GM18909 (cell line): ENCODE measurements around the gene NAT10.

Experiments
- ATAC-seq: cut with Tn5 transposase; IDR thresholded peaks from one replicate; pipeline ENCODE4 v1.9.1; 2021; ENCODE audit warnings: mild to moderate bottlenecking; ENCODE audit not compliant: unreplicated experiment, poor library complexity

Gene NAT10

GRCh38 chr11:34165786-34166555 is 60.5 kb downstream of the NAT10 start:
- ATAC-seq: no peak

GRCh38 chr11:34166806-34167740 is 61.6 kb downstream of the NAT10 start:
- no peak for ATAC-seq

GRCh38 chr11:34167961-34168360 is 62.5 kb downstream of the NAT10 start:
- ATAC-seq: no peak

DNA sequence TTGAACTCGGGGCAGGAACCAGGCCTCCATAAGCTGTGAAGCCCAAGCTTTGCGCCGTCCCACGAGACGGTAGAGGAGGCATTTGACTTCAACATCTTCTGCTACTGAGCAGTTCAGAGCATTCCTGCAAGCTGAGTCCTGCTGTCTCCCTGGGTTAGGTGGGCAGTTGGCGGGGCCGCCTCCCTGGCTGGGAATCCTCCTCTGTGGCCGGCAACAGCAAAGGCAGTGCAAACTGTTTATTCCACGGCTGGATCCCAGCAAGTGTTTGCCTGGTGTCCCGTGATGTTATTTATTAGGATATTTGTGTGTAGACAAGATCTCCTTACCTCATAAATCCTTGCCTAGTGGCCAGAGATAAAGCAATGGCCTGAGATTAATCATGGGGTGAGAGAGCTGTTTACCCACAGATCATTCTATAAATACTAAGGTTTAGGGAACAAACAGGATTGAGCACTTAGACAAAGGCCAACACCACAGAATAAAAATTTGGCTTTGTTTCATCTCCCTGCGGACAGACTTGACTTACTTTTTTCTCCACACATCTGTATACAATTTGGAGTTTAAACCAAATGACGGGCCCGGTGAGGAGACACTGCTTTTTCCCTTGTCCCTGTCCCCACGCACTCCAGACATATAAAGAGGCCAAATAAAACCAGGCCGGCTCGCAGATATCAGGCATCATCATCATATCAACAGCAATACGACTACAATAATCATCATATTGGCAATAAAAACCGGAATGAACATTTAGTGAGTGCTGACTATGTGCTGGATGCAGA is 63.4 kb downstream of the NAT10 start:
- no peak for ATAC-seq

GRCh38 chr11:34169686-34170085 is 64.3 kb downstream of the NAT10 start:
- no peak for ATAC-seq

GRCh38 chr11:34173050-34173449 is 67.6 kb downstream of the NAT10 start:
- ATAC-seq: no peak

DNA sequence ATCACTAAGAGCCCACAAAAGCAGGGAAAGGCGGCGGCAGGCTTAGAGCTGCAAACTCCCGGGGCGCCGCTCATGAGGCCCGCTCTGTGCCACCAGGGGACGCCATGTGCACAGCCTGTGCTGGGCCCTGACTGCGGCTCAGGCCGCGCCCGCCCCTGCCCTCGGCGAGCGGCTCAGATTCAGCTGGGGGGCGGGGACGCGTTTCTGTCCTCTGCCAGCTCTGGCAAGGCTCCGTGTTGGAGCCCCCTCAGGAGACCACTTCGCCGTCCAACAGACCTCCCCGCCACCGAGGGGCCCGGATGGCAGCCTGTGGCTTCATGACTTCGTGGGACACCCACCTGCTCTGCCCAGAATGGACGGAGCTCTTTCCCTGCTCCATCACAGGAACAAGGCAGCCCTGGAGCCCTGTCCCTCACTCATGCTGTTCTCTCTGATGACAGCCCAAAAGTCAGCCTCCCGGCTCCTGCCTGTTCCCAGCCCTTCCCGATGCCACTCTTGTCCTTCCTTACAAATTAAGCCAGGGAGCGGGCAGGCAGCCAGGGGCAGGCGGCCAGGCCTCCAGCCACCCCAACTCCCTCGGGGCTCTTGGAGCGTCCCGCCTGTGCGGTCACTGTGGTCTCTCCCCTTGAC is 69.1 kb downstream of the NAT10 start:
- ATAC-seq: peak; percentile 81

DNA sequence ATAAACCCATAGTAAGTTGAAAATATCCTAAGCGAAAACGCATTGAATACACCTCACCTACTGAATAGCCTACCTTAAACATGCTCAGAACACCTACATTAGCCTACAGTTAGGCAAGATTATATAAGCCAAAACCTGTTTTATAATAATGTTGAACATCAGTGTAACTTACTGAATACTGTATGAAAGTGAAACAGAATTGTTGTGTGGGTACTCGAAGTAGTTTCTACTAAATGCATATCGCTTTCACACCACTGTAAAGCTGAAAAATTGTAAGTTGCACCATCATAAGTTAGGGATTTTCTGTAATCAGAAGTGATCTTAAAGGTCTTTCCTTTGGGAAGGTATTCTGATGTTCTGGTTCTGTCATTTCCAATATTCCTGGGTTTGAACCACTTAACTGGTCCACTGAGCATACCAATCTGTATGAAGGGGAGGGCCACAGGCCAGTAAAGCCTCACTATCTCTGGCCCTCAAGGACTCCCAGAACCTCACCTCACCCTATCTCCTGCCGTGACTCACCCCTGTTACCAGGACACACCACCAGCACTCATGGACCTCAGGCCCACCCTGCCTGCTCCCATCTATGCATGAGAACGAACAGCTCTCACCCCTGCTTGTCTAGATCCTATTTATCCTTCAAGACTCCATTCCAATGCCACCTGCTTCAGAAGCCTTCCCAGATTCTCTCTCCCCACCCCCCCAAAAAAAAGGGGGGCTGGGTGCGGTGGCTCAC is 70.0 kb downstream of the NAT10 start:
- no peak for ATAC-seq

- ATAC-seq: no peak
Observed at GRCh38 chr11:34176751-34177209, 71.4 kb downstream of the NAT10 start.

DNA sequence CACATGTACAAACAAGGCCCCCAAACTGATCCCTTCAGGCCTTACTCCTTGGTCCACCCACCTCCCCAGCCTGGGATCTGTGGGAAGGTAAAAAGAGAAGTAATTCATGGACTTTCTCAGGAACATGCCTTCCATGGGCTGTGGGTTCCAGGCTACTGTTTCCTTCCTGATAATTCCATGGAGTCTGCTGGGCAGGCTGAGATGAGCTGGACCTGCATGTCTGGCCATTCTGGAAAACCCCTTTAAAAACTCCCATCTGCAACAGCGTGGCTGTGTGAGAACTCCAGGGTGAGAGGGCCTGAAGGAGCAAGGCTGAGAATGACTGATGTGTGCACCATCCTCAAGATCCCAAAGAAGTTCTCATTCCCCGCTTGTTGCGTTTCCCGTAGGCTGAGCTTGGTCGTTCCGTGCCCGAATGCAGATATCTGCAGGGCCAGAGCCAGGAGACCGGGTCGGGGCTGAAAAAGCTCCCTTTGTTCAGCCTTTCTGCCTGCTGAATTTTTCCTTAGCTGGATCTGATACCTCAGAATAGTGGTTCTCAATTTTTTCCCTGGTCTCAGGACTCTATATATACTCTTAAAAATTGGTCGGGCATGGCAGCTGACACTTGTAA is 72.9 kb downstream of the NAT10 start:
- no peak for ATAC-seq

DNA sequence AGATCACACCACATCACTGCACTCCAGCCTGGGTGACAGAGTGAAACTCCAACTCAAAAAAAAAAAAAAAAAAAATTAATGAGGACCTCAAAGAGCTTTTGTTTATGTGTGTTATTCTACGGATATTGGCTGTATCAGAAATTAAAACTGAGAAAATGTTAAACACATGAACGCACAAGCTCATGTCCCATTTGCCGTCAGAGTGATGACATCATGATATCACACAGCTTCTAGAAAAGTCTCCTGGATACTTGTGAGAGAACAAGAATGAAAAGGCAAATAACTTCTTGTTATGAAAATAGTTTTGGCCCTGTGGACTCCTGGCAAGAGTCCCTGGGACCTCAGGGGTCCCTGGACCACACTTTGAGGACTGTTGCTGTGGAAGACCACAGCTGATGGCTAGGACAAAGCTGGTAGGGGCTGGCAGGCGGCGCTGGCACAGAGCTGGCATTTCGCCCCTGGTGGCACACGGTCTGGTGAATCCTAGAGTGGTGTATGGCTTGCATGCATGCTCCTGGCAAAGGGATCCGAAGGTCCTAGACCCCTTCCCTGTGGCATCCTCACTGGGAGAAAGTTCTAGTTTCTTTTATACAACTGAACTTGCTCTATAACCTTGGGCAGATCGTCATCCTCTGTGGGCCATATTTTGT is 73.7 kb downstream of the NAT10 start:
- no peak for ATAC-seq

DNA sequence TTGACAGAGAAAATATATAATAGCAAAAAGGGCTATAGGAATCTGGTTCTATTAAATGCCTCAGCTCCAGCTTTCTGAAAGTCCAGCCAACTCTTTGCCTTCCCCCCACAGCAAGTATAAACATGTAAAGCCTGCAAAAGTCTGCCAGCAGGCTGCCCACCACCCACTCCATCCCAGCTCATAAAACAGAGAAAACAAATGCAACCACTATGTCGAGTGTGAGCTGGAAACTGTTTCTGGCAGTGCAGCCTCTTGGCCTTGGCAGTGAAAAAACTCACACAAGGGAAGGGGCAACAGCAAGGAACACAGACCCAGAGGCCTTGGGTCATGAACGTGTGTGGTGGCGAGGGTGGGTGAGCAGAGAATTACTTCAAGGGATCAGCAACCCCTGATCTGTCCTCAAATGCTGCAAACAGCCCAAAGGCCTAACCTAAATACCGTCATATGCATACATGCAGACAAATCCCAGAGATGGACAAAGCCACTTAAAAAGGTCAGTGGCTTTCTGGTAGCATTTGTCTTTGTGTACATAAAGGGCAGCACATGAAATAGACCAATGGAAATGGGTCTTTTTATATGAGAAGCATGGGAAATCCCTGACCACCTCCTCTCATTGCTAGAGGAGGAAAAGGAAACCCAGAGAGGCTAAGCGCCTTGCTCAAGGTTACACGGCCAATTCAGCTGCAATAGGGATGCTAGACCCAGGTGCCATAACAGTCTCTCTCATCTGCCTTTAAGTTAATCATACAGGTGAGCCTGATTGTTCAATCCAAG is 74.8 kb downstream of the NAT10 start:
- ATAC-seq: peak; percentile 59

DNA sequence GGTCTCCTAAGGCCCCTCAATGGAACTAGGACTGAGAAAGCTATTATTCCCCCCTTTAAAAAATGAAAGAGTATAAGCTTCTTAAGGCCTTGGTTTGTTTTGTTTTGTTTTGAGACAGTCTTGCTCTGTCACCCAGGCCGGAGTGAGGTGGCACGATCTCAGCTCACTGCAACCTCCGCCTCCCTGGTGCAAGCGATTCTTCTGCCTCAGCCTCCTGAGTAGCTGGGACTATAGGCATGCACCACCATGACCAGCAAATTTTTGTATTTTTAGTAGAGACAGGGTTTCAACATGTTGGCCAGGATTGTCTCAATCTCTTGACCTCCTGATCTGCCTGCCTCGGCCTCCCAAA is 75.4 kb downstream of the NAT10 start:
- ATAC-seq: peak; percentile 15

DNA sequence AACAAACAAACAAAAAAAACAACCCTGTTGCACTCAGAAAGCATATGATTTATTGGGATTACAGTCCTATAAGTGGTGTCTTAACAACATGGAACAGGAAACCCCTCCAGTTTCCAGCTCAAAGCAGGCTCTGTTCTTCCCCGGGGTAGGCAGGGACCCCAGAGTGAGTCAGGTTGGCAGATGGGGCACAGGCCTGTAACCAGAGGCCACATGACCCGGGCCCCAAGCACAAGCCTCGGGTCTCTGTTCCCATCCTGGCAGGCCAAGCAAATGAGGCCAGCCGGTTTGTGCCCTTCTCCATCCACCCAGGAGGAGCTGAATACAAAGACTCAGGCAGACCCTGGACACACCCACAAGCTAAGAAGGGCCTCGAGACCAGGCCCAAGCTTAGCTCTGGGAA is 75.8 kb downstream of the NAT10 start:
- no peak for ATAC-seq

DNA sequence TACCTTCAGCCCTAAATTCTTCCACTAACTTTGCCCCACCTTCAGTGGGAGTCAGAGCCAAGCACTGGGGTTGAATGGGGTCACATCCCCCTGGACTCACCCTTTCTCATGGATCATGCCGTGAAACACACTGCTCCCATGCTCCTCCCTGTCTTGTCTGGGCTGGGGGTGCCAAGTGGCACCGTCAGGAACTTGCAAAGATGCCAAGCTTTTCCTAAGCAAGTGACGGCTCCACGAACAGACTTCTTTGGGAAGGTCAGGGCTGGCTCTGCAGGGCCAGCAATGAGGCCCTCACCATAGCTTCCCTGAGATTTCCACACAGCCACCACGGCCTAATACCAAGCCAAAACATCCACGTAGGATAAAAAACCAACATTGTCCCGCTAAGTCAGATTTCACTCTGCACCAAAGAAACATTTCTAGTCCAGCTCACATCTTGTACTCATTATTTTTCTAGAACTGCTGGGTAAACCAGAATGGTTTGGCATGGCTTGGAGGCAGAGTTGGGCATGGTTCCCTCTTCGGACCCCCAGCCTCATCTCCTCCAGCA is 76.5 kb downstream of the NAT10 start:
- no peak for ATAC-seq

- no peak for ATAC-seq
Observed at GRCh38 chr11:34182425-34182824, 77.0 kb downstream of the NAT10 start.

DNA sequence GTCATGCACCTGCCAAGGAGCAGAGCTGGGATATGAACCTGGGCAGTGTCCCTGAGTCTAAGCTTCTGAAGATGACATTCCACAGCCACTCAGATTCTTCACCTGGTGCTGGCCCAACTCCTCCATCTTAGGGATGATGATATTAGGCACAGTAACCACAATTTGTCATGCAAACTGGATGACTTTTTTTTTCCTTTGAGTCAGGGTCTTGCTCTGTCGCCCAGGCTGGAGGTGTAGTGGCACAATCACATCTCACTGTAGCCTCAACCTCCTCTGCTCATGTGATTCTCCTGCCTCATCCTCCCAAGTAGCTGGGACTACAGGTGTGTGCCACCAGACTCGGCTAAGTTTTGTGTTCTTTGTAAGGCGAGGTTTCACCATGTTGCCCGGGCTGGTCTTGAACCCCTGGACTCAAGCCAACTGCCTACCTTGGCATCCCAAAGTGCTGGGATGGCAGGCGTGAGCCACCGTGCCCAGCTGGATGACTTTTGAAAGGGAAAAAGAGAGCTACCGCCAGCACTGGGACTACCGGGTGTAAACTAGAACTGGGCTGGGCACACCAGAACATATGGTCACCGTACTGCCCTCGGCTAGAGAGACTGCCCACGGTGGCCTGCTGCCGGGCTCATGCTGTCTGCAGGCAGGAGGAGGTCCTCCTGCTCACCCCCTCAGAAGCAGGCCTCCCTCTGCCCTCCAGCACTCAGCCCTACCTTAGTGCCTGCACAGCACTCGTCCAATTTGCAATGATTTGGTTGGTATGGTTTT is 77.7 kb downstream of the NAT10 start:
- ATAC-seq: no peak
